ENCODE results near the gene GNAI2.

GRCh38 chr3:50210510-50211367 lies 25.3 kb upstream of the GNAI2 start:
- TF ChIP-seq POLR2AphosphoS5 (IDR thresholded peaks at IDR 0.05; ENCODE audit: insufficient read depth, low read depth, low read length) (no peak), GATA2 (IDR thresholded peaks at IDR 0.05; ENCODE audit: insufficient read depth, insufficient read length, low read depth, low read length) (no peak), CTCF (IDR thresholded peaks at IDR 0.05; ENCODE audit: extremely low read depth in 1 of 2, insufficient read depth in 1 of 2, low read depth in 1 of 2, low read length in 2 of 2) (no peak), EZH2 (IDR thresholded peaks at IDR 0.05; ENCODE audit: borderline replicate concordance, low read depth, low read length, severe bottlenecking) (no peak), JUN (IDR thresholded peaks at IDR 0.05; ENCODE audit: borderline replicate concordance, insufficient read depth, insufficient read length, low read depth) (no peak), POLR2A (IDR thresholded peaks at IDR 0.05; ENCODE audit: low read depth, low read length) (no peak), MYC (IDR thresholded peaks at IDR 0.05; ENCODE audit: low read depth, low read length) (no peak), FOS (IDR thresholded peaks at IDR 0.05; ENCODE audit: borderline replicate concordance, insufficient read depth, low read length) (no peak), MAX (IDR thresholded peaks at IDR 0.05; ENCODE audit: insufficient read depth, insufficient read length) (no peak)

All from endothelial cell of umbilical vein (primary cell).